Measurements from ENCODE around the gene STPG1.
A peak's percentile ranks its signal among the peaks of the same experiment; 100 is the strongest.

The STPG1 gene

GRCh38 chr1:24406788-24407187, 6.8 kb downstream of the STPG1 start:
- DNase-seq (ENCODE audit: low read depth): no peak
- H3K4me3 ChIP-seq (ENCODE audit: low read depth, low read length): no peak overlapping the region

- H3K4me3 ChIP-seq (ENCODE audit: low read depth, low read length): no peak overlapping the region
- DNase-seq (ENCODE audit: low read depth): no peak
Measured at GRCh38 chr1:24403806-24404205, 9.8 kb downstream of the STPG1 start.

- DNase-seq (ENCODE audit: low read depth): no peak
- H3K4me3 ChIP-seq (ENCODE audit: low read depth, low read length): no peak overlapping the region
Measured at GRCh38 chr1:24400065-24400464, 13.5 kb downstream of the STPG1 start.

- H3K4me3 ChIP-seq (ENCODE audit: low read depth, low read length): no peak overlapping the region
Measured at GRCh38 chr1:24393892-24394291, 19.7 kb downstream of the STPG1 start.

GRCh38 chr1:24392982-24393650, 20.5 kb downstream of the STPG1 start:
- H3K4me3 ChIP-seq (ENCODE audit: low read depth, low read length): no peak overlapping the region

More at GRCh38 chr1:24393892-24394291, 19.7 kb downstream of the STPG1 start:
- DNase-seq (ENCODE audit: low read depth): no peak

GRCh38 chr1:24392604-24392946, 21.0 kb downstream of the STPG1 start:
- no peak overlapping the region for H3K4me3 ChIP-seq (ENCODE audit: low read depth, low read length)
- no peak for DNase-seq (ENCODE audit: low read depth)

More at GRCh38 chr1:24392982-24393650, 20.5 kb downstream of the STPG1 start:
- DNase-seq (ENCODE audit: low read depth): no peak

GRCh38 chr1:24391882-24392603, 21.5 kb downstream of the STPG1 start:
- DNase-seq (ENCODE audit: low read depth): no peak
- H3K4me3 ChIP-seq (ENCODE audit: low read depth, low read length): no peak overlapping the region

GRCh38 chr1:24390924-24391782, 22.4 kb downstream of the STPG1 start:
- DNase-seq (ENCODE audit: low read depth): no peak
- H3K4me3 ChIP-seq (ENCODE audit: low read depth, low read length): no peak overlapping the region

GRCh38 chr1:24389231-24389678, 24.3 kb downstream of the STPG1 start:
- H3K4me3 ChIP-seq (ENCODE audit: low read depth, low read length): no peak overlapping the region
- no peak for DNase-seq (ENCODE audit: low read depth)

- no peak for DNase-seq (ENCODE audit: low read depth)
Measured at GRCh38 chr1:24388331-24388885, 25.2 kb downstream of the STPG1 start.

GRCh38 chr1:24387636-24388175, 25.9 kb downstream of the STPG1 start:
- H3K4me3 ChIP-seq (ENCODE audit: low read depth, low read length): no peak overlapping the region
- no peak for DNase-seq (ENCODE audit: low read depth)

More at GRCh38 chr1:24388331-24388885, 25.2 kb downstream of the STPG1 start:
- no peak overlapping the region for H3K4me3 ChIP-seq (ENCODE audit: low read depth, low read length)

GRCh38 chr1:24386931-24387330, 26.7 kb downstream of the STPG1 start:
- H3K4me3 ChIP-seq (ENCODE audit: low read depth, low read length): no peak overlapping the region

GRCh38 chr1:24386241-24386640, 27.3 kb downstream of the STPG1 start:
- DNase-seq (ENCODE audit: low read depth): no peak

More at GRCh38 chr1:24386931-24387330, 26.7 kb downstream of the STPG1 start:
- no peak for DNase-seq (ENCODE audit: low read depth)

GRCh38 chr1:24385160-24385940, 28.2 kb downstream of the STPG1 start:
- no peak for DNase-seq (ENCODE audit: low read depth)

More at GRCh38 chr1:24386241-24386640, 27.3 kb downstream of the STPG1 start:
- H3K4me3 ChIP-seq (ENCODE audit: low read depth, low read length): no peak overlapping the region

GRCh38 chr1:24384251-24385090, 29.1 kb downstream of the STPG1 start:
- H3K4me3 ChIP-seq (ENCODE audit: low read depth, low read length): no peak overlapping the region
- peak; percentile 35 for DNase-seq (ENCODE audit: low read depth)

More at GRCh38 chr1:24385160-24385940, 28.2 kb downstream of the STPG1 start:
- H3K4me3 ChIP-seq (ENCODE audit: low read depth, low read length): no peak overlapping the region

- no peak overlapping the region for H3K4me3 ChIP-seq (ENCODE audit: low read depth, low read length)
- DNase-seq (ENCODE audit: low read depth): no peak
Measured at GRCh38 chr1:24383381-24383940, 30.1 kb downstream of the STPG1 start.

- no peak overlapping the region for H3K4me3 ChIP-seq (ENCODE audit: low read depth, low read length)
- no peak for DNase-seq (ENCODE audit: low read depth)
Measured at GRCh38 chr1:24382165-24382577, 31.4 kb downstream of the STPG1 start.

All from skeletal muscle cell (primary cell).